GM18519 (cell line): ENCODE measurements around the gene TANGO2.

Source experiments
- ATAC-seq: cut with Tn5 transposase; IDR thresholded peaks from one replicate; pipeline ENCODE4 v1.9.1; 2021; ENCODE audit warnings: mild to moderate bottlenecking, moderate library complexity; ENCODE audit not compliant: unreplicated experiment, low FRiP score

Gene TANGO2

GRCh38 chr22:20039683-20040325, 18.9 kb downstream of the TANGO2 start:
- no peak for ATAC-seq

GRCh38 chr22:20040327-20041200, 19.7 kb downstream of the TANGO2 start:
- ATAC-seq = no peak

GRCh38 chr22:20043057-20043996, 22.4 kb downstream of the TANGO2 start:
- ATAC-seq = no peak

GRCh38 chr22:20043997-20044342, 23.1 kb downstream of the TANGO2 start:
- ATAC-seq = no peak

- ATAC-seq = no peak
Observed at GRCh38 chr22:20044495-20045151, 23.7 kb downstream of the TANGO2 start.

GRCh38 chr22:20046730-20047129, 25.8 kb downstream of the TANGO2 start:
- ATAC-seq = no peak

- ATAC-seq = no peak
Observed at GRCh38 chr22:20051927-20052308, 31.0 kb downstream of the TANGO2 start.

GRCh38 chr22:20052309-20053259, 31.7 kb downstream of the TANGO2 start:
- no peak for ATAC-seq

- no peak for ATAC-seq
Observed at GRCh38 chr22:20053407-20054033, 32.6 kb downstream of the TANGO2 start.

GRCh38 chr22:20054034-20054427, 33.1 kb downstream of the TANGO2 start:
- ATAC-seq = no peak

- ATAC-seq = no peak
Observed at GRCh38 chr22:20054485-20054884, 33.6 kb downstream of the TANGO2 start.

GRCh38 chr22:20055144-20055543, 34.2 kb downstream of the TANGO2 start:
- ATAC-seq = no peak

- ATAC-seq = no peak
Observed at GRCh38 chr22:20055654-20056053, 34.7 kb downstream of the TANGO2 start.

GRCh38 chr22:20056161-20056560, 35.3 kb downstream of the TANGO2 start:
- ATAC-seq = no peak

GRCh38 chr22:20056696-20057386, 35.9 kb downstream of the TANGO2 start:
- ATAC-seq = no peak

GRCh38 chr22:20057596-20058268, 36.8 kb downstream of the TANGO2 start:
- no peak for ATAC-seq

GRCh38 chr22:20058989-20059770, 38.3 kb downstream of the TANGO2 start:
- no peak for ATAC-seq
